Cardiac fibroblast (primary cell): ENCODE data around the gene PANK4.

ENCODE experiments used
- DNase-seq, 2 donors: peaks; one replicate each; pipeline versions ENCODE4 v3.0.0 to v3.0.0-alpha.2; 2010; ENCODE audit warnings: low read depth in 2 of 2
- H3K4me3 ChIP-seq, 2 donors: replicated peaks in 1 of 2; 1 replicate in 1 of 2; 2 replicates in 1 of 2; pipeline ENCODE4 v1.5.1; 2011; ENCODE audit warnings: low read depth in 2 of 2, low read length in 2 of 2, mild to moderate bottlenecking in 2 of 2, moderate library complexity in 1 of 2
- CTCF ChIP-seq: IDR thresholded peaks from one replicate; pipeline ENCODE4 v1.5.1; 2011; ENCODE audit warnings: low read depth, mild to moderate bottlenecking, low read length, inconsistent platforms

PANK4 gene

GRCh38 chr1:2541619-2542245 is 15.3 kb upstream of the PANK4 start:
- H3K4me3 ChIP-seq: no peak overlapping the region
- no peak for TF ChIP-seq CTCF
- no peak for DNase-seq

- no peak for TF ChIP-seq CTCF
- DNase-seq: no peak
- H3K4me3 ChIP-seq: no peak overlapping the region
These were observed 14.6 kb upstream of the PANK4 start for GRCh38 chr1:2540816-2541492.

GRCh38 chr1:2539312-2539907 is 13.0 kb upstream of the PANK4 start:
- no peak overlapping the region for H3K4me3 ChIP-seq
- TF ChIP-seq CTCF: peak; percentile 34
- no peak for DNase-seq

GRCh38 chr1:2538872-2539271 is 12.5 kb upstream of the PANK4 start:
- no peak for TF ChIP-seq CTCF
- no peak overlapping the region for H3K4me3 ChIP-seq
- no peak for DNase-seq

- no peak for TF ChIP-seq CTCF
- H3K4me3 ChIP-seq: no peak overlapping the region
- DNase-seq: no peak
These were observed 12.0 kb upstream of the PANK4 start for GRCh38 chr1:2538376-2538775.

- H3K4me3 ChIP-seq: no peak overlapping the region
- DNase-seq: no peak
- no peak for TF ChIP-seq CTCF
These were observed 11.4 kb upstream of the PANK4 start for GRCh38 chr1:2537784-2538115.
